Thyroid gland (tissue), 4 donors: Measurements from ENCODE around the gene BLID. TPM values are rescaled to one million over a fixed set of nuclear protein-coding genes. Genes with fewer than 3 reads are reported as not detected.

ENCODE experiments used
- DNase-seq, 2 donors: peaks; one replicate each; pipeline ENCODE4 v3.0.0-alpha.2; 2019
- H3K27ac ChIP-seq, 3 donors: fragments of 200-600 bp; sonication (generic); 1 replicate in 2 of 3; 2 replicates in 1 of 3; pipeline ENCODE4 v1.5.1; 2016 to 2019; ENCODE audit warnings: mild to moderate bottlenecking in 1 of 3, moderate library complexity in 1 of 3
- H3K27me3 ChIP-seq: fragments of 200-600 bp; sonication (generic); one replicate; pipeline ENCODE4 v1.5.1; 2019
- H3K36me3 ChIP-seq, 2 donors: fragments of 200-600 bp; sonication (generic); one replicate each; pipeline ENCODE4 v1.5.1; 2016 to 2019
- H3K4me1 ChIP-seq, 2 donors: fragments of 200-600 bp; sonication (generic); one replicate each; pipeline ENCODE4 v1.5.1; 2017 to 2019
- H3K4me3 ChIP-seq, 3 donors: fragments of 200-600 bp; sonication (generic); replicated peaks in 1 of 3; 1 replicate in 2 of 3; 2 replicates in 1 of 3; pipeline ENCODE4 v1.5.1; 2016; ENCODE audit warnings: mild to moderate bottlenecking in 1 of 3
- H3K9me3 ChIP-seq: fragments of 200-600 bp; sonication (generic); one replicate; pipeline ENCODE4 v1.5.1; 2017
- POLR2A ChIP-seq, 2 donors: fragments of 450-650 bp; IDR thresholded peaks; one replicate each; pipeline ENCODE4 v1.6.1; 2017; ENCODE audit warnings: antibody characterized with exemption in 2 of 2, mild to moderate bottlenecking in 2 of 2, moderate library complexity in 1 of 2
- WGBS, 2 donors: methylation state at CpG; one replicate each; pipeline ENCODE4 v1.1.5; 2017; 5-methylcytosine and 5-hydroxymethylcytosine counted together
- intact Hi-C: fragments of 100-400 bp; cut with DNase I; formaldehyde crosslinking; loops from one replicate; pipeline ENCODE4 v1.15.1; 2023
- total RNA-seq, 4 donors: library from RNA; depleted of rRNA; stranded (reverse); fragments of >200 nt; gene quantifications; one replicate each; pipeline ENCODE4 v1.2.3, GENCODE V29; 2016
- TF ChIP-seq, protein P1 (sequence below), 6 experiments: fragments of 200-600 bp in 3 of 6; fragments of 450-650 bp in 3 of 6; sonication (generic) in 3 of 6; IDR thresholded peaks; one replicate each; pipeline ENCODE4 v1.5.1; 2016 to 2019; ENCODE audit warnings: antibody characterized with exemption in 6 of 6, mild to moderate bottlenecking in 2 of 6, inconsistent platforms in 1 of 6, moderate library complexity in 1 of 6

BLID gene
- total RNA-seq, 4 donors from 2014 or later = 4.8 to 11.5 (median 7.4) TPM

DNA sequence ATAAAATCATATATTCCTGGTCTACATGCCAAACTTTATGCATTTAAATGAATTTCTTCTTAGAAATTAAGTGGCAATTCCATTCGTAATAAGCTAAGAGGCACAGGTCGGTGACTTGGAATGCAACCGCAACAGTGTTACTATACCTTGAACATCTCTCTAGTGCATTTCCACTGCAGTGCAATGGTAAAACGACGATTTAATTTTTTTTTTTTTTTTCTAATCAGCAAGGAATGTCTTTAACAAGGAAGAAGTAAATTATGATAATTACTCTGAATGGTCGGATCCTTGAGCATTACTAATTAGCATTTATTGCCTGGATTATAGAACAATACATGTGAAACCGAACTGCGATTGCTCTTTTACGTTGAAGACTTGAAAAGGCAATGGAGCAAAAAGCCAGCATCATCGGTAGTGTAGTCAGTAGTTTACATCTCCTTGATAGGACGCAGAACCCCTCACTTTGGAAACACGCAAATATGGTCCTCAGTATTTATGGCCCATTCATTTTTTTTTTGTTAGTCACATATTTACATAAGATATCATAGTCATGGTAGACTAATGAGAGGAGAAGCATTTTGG is 20.2 kb downstream of the BLID start:
- DNase-seq = no peak
- WGBS, 2 donors = 64 to 68% methylated on average over 12 of the region's 12 CpGs
- Histone ChIP-seq H3K27ac (peak overlapping the region in 2 of 3 donors; percentile 15 to 94), H3K9me3 (no peaks in the 10 kb centered on the region), H3K36me3 (peaks cover 0 to 2% of the 10 kb centered on the region in 2 donors), H3K4me3 (no peak overlapping the region), H3K27me3 (no peaks in the 10 kb centered on the region), H3K4me1 (peaks cover 6 to 7% of the 10 kb centered on the region in 2 donors)
- no peak for TF ChIP-seq POLR2A (IDR thresholded peaks at IDR 0.05)
- TF ChIP-seq, protein P1, sequence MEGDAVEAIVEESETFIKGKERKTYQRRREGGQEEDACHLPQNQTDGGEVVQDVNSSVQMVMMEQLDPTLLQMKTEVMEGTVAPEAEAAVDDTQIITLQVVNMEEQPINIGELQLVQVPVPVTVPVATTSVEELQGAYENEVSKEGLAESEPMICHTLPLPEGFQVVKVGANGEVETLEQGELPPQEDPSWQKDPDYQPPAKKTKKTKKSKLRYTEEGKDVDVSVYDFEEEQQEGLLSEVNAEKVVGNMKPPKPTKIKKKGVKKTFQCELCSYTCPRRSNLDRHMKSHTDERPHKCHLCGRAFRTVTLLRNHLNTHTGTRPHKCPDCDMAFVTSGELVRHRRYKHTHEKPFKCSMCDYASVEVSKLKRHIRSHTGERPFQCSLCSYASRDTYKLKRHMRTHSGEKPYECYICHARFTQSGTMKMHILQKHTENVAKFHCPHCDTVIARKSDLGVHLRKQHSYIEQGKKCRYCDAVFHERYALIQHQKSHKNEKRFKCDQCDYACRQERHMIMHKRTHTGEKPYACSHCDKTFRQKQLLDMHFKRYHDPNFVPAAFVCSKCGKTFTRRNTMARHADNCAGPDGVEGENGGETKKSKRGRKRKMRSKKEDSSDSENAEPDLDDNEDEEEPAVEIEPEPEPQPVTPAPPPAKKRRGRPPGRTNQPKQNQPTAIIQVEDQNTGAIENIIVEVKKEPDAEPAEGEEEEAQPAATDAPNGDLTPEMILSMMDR (IDR thresholded peaks at IDR 0.05) = no peak
- intact Hi-C loops = no loop called here

DNA sequence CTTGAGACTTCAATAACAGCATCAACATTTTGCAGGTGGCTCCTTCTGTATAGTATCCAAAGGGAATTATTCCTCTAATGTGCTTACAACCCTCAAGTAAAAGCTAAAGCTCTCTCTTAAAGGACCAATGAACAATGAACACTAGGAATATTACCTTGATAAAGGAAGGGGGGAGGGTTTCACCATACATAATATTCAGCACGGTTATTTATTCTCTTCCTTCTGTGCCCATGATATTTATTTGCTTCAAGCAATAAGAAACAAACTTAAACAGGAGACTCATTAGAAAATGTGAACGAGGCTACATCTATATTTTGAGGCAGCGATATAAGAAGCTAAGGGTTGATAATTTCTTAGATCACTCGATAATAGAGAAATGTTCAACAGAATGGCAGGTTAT is 21.2 kb downstream of the BLID start:
- no peak overlapping the region for H3K4me3 ChIP-seq
- intact Hi-C loops = no loop called here

DNA sequence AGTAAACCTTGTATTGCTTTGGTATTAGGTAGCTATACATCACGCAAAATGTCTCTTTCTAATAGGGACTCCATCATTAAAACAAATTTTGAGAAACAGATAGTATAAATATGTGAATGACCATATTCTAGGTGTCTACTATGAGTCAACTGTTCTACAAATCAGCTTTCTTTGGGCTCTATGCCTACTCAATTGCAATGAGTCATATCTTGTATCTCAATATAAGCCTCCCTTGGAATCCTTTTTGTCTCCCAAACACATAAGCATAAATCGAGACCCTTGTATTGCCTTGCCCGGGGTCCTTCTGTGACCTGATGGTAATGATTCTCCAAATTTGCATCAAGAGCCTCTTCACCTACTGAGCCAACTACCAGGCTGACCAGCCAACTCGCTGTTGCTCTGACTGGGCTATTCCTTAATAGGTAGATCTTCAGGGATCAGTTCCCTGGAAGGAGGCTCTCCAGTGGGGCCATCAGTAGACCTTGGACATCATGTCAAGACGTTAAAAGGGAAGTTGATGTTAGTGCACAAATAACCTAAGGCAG is 22.2 kb downstream of the BLID start:
- Histone ChIP-seq H3K27ac (no peak overlapping the region), H3K9me3 (no peaks in the 10 kb centered on the region), H3K4me3 (no peak overlapping the region), H3K4me1 (peaks cover 20 to 25% of the 10 kb centered on the region in 2 donors), H3K27me3 (no peaks in the 10 kb centered on the region), H3K36me3 (peaks cover 0 to 2% of the 10 kb centered on the region in 2 donors)
- intact Hi-C loops = no loop called here
- TF ChIP-seq, protein P1 (IDR thresholded peaks at IDR 0.05) = no peak
- no peak for TF ChIP-seq POLR2A (IDR thresholded peaks at IDR 0.05)
- no peak for DNase-seq
- WGBS, 2 donors = 72 to 89% methylated on average over 5 of the region's 5 CpGs

More for the DNA sequence above, 21.2 kb downstream of the BLID start:
- Histone ChIP-seq H3K9me3 (no peaks in the 10 kb centered on the region), H3K27me3 (no peaks in the 10 kb centered on the region), H3K27ac (peak overlapping the region in 1 of 3 donors; percentile 36), H3K36me3 (peaks cover 0 to 2% of the 10 kb centered on the region in 2 donors), H3K4me1 (peaks cover 14 to 16% of the 10 kb centered on the region in 2 donors)
- DNase-seq = no peak
- TF ChIP-seq, protein P1 (IDR thresholded peaks at IDR 0.05) = no peak
- no peak for TF ChIP-seq POLR2A (IDR thresholded peaks at IDR 0.05)
- WGBS, 2 donors = 79 to 87% methylated on average over 4 of the region's 4 CpGs

DNA sequence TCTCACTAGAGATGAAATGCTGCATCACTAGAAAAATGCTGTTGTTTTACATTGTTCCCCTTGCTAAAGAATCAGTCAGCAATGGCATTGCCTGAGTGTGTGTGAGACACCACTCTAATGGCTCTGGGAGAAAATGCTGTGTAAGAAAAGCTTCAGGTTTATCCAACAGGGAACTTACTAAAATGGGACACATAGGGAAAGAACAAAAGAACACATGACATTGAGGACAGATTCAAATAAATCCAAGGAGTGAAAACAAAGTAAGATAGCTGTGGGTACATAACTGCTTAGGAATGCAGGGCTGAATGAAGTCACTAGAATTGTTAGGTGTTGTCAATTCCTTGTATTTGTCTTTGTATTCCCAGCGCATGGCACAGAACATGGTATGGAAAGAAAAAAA is 24.2 kb downstream of the BLID start:
- H3K27me3 ChIP-seq = no peaks in the 10 kb centered on the region
- no peak overlapping the region for H3K27ac ChIP-seq
- DNase-seq = no peak
- TF ChIP-seq, protein P1 (IDR thresholded peaks at IDR 0.05) = no peak
- no peak for TF ChIP-seq POLR2A (IDR thresholded peaks at IDR 0.05)
- H3K36me3 ChIP-seq = peaks cover 0 to 2% of the 10 kb centered on the region in 2 donors
- peaks cover 28 to 32% of the 10 kb centered on the region in 2 donors for H3K4me1 ChIP-seq
- no peaks in the 10 kb centered on the region for H3K9me3 ChIP-seq
- WGBS, 2 donors = 95 to 98% methylated on average over 1 of the region's 1 CpG
- intact Hi-C loops = no loop called here
- no peak overlapping the region for H3K4me3 ChIP-seq

DNA sequence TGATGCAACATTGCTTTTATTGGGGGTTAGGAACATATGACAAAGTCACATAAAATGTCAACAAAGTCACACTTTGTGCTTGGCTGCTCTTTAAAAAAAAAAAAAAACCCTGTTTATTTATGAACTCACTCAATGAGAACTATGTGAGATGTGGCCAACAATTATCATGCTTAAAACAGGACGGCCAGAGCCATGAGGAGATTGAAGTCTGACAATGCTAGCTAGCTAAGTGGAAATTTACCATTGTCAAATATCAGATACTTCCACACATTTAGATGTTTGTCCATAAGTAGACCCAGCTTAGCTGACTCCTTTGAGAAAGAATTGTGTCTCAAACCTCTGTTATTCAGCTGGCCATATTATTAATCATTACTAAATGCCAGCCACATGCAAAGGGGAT is 26.9 kb downstream of the BLID start:
- DNase-seq = peak; percentile 17 to 21
- peaks cover 0 to 2% of the 10 kb centered on the region in 2 donors for H3K36me3 ChIP-seq
- no peaks in the 10 kb centered on the region for H3K9me3 ChIP-seq
- peaks cover 27 to 32% of the 10 kb centered on the region in 2 donors for H3K4me1 ChIP-seq
- H3K27ac ChIP-seq = peak overlapping the region; percentile 24 to 63 (median 52)
- 15 to 18% methylated on average over 1 of the region's 1 CpG for WGBS, 2 donors
- intact Hi-C loops = loop anchor here (5.0 kb wide), 1 partner anchor 427 kb away; no protein-coding TSS in a partner anchor
- H3K27me3 ChIP-seq = no peaks in the 10 kb centered on the region
- no peak overlapping the region for H3K4me3 ChIP-seq
- TF ChIP-seq, protein P1 (IDR thresholded peaks at IDR 0.05) = no peak
- TF ChIP-seq POLR2A (IDR thresholded peaks at IDR 0.05) = no peak
